Measurements from ENCODE around the gene SLC2A4. TPM values are rescaled to one million over a fixed set of nuclear protein-coding genes. Genes with fewer than 3 reads are reported as not detected.

Gene SLC2A4
- total and polyA plus RNA-seq, 2 of the 4 experiments (the other 2 are of a cell fraction) = 0.07 TPM; not detected in 1

GRCh38 chr17:7329997-7330637, 48.6 kb downstream of the SLC2A4 start:
- no TSS peak for BruUV-seq (replicated peaks)
- Histone ChIP-seq H2BK5ac (ENCODE audit: low read depth, low read length, poor library complexity, severe bottlenecking) (peak overlapping the region; percentile 65), H3K14ac (replicated peaks; ENCODE audit: low read depth, low read length) (peak overlapping the region; percentile 62), H2BK20ac (ENCODE audit: low read depth, low read length) (no peak overlapping the region), H3K23ac (ENCODE audit: low read depth, low read length) (peak overlapping the region; percentile 10; the same call in 1 of the 2 replicates), H3K18ac (ENCODE audit: low read depth, low read length) (no peak overlapping the region), H2BK15ac (ENCODE audit: low read depth, low read length) (0 out of 3 replicates have a peak overlapping the region, but pooled peaks have one; percentile 26), H2AK5ac (ENCODE audit: low read depth, low read length) (peak overlapping the region; percentile 35; the same call in 1 of the 2 replicates), H2BK120ac (ENCODE audit: low read depth, low read length) (no peak overlapping the region), H3K4ac (ENCODE audit: low read depth, low read length) (peak overlapping the region; percentile 53), H3K9me3 (ENCODE audit: control insufficient read depth, insufficient read depth, low read length) (no peaks in the 10 kb centered on the region), H3K4me3 (ENCODE audit: insufficient read depth, low read depth, low read length) (peak overlapping the region; percentile 86), H3K9ac (ENCODE audit: low read depth, low read length) (peak overlapping the region; percentile 71), H4K8ac (ENCODE audit: low read depth in 2 of 2, low read length in 2 of 2) (peak overlapping the region; percentile 39 to 85; a peak in 3 of 4 replicates), H3K4me1 (ENCODE audit: control insufficient read depth, insufficient read depth, low read length) (peaks cover 5% of the 10 kb centered on the region; the same call in 1 of the 2 replicates), H3K36me3 (ENCODE audit: control insufficient read depth, insufficient read depth, low read length) (peaks cover 9% of the 10 kb centered on the region), H4K5ac (ENCODE audit: low read depth, low read length) (peak overlapping the region; percentile 58), H3K56ac (ENCODE audit: extremely low read depth, insufficient read depth, low read length) (peak overlapping the region; percentile 45), H3K79me1 (ENCODE audit: low read depth in 1 of 2, low read length in 2 of 2) (peaks cover 10 to 21% of the 10 kb centered on the region in 2 experiments; a peak in 3 of 4 replicates), H4K20me1 (ENCODE audit: insufficient read depth, low read length) (no peaks in the 10 kb centered on the region), H2AFZ (replicated peaks; ENCODE audit: low read length, poor library complexity) (peak overlapping the region; percentile 97), H3K9me1 (ENCODE audit: insufficient read depth, low read length) (peaks cover 6% of the 10 kb centered on the region; the same call in 1 of the 2 replicates), H2AK9ac (replicated peaks; ENCODE audit: low read depth, low read length, poor library complexity) (peak overlapping the region; percentile 83), H3K4me2 (ENCODE audit: low read depth, low read length) (peak overlapping the region; percentile 93), H3K27ac (ENCODE audit: insufficient read depth, low read length) (peak overlapping the region; percentile 72), H4K91ac (ENCODE audit: insufficient read depth, low read depth, low read length) (peak overlapping the region; percentile 45), H3K27me3 (ENCODE audit: control insufficient read depth, insufficient read depth, low read length) (peaks cover 5% of the 10 kb centered on the region)
- in situ Hi-C loops (cut with MboI; ENCODE audit: low sequenced_read_pairs) = loop anchor here (5.0 kb wide), 1 partner anchor 53 kb away; no protein-coding TSS in a partner anchor
- CTCF ChIA-PET = no interaction called here
- peak; percentile 70 for DNase-seq
- dilution Hi-C loops (cut with HindIII; ENCODE audit: low sequenced_read_pairs, unreplicated experiment) = no loop called here
- whole genome bisulfite sequencing, 2 experiments (ENCODE audit: extremely low coverage in 2 of 2, insufficient read length in 1 of 2) = 0% methylated on average over 12 of the region's 34 CpGs; no CpG with 5 or more reads in 1 of the 2 experiments
- TF ChIP-seq MAZ (IDR thresholded peaks at IDR 0.05; ENCODE audit: borderline replicate concordance, low read depth, low read length) = peak; percentile 43; the same call in 1 of the 2 replicates
- no peak for TF ChIP-seq POLR2A (IDR thresholded peaks at IDR 0.05; ENCODE audit: low read depth, low read length)
- TF ChIP-seq CHD1 (IDR thresholded peaks at IDR 0.05; ENCODE audit: low read depth, low read length) = no peak
- 0 out of 2 replicates have a peak, but pooled peaks have one; percentile 10 for TF ChIP-seq MXI1 (IDR thresholded peaks at IDR 0.05; ENCODE audit: borderline replicate concordance, low read depth, low read length)
- TF ChIP-seq USF2 (IDR thresholded peaks at IDR 0.05; ENCODE audit: low read depth, low read length) = no peak
- ATAC-seq (ENCODE audit: low read depth) = peak; percentile 79
- intact Hi-C loops (cut with micrococcal nuclease) = loop anchor here (10.0 kb wide), 1 partner anchor 235 kb away; the partner anchor contains the start of gene SENP3
- POLR2A ChIA-PET (ENCODE audit: unreplicated experiment) = no interaction called here

All from IMR-90 (cell line).